ENCODE results near the gene METTL21A.
"Not testable (repeated sequence)": the region's sequence is repeated elsewhere in the genome, so short reads cannot be mapped to it uniquely, and the experiment has no call there.

The METTL21A gene

GRCh38 chr2:207640160-207640559, 15.0 kb upstream of the METTL21A start:
- Histone ChIP-seq H3K4me3 (ENCODE audit: low read length) (no peak overlapping the region), H3K4me1 (ENCODE audit: low read length) (peaks cover 15% of the 10 kb centered on the region), H3K9ac (ENCODE audit: low read length) (no peak overlapping the region), H4K20me1 (ENCODE audit: insufficient read depth, low read length) (no peaks in the 10 kb centered on the region), H2AFZ (ENCODE audit: low read depth, low read length) (no peak overlapping the region), H3K4me2 (ENCODE audit: low read length) (no peak overlapping the region), H3K9me3 (ENCODE audit: insufficient read depth, low read length) (peaks cover 24% of the 10 kb centered on the region; the same call in 1 of the 2 replicates), H3K36me3 (replicated peaks; ENCODE audit: low read depth, low read length) (peaks cover 17% of the 10 kb centered on the region), H3K27me3 (ENCODE audit: low read depth, low read length) (no peaks in the 10 kb centered on the region), H3K79me2 (ENCODE audit: low read length) (no peaks in the 10 kb centered on the region), H3K27ac (ENCODE audit: low read length) (no peak overlapping the region)
- TF ChIP-seq EZH2phosphoT487 (IDR thresholded peaks at IDR 0.05; ENCODE audit: low read depth), result no peak
- no peak for TF ChIP-seq CTCF (IDR thresholded peaks at IDR 0.05; ENCODE audit: low read depth, low read length)

- Histone ChIP-seq H3K9me3 (ENCODE audit: insufficient read depth, low read length) (peaks cover 24% of the 10 kb centered on the region; the same call in 1 of the 2 replicates), H3K4me1 (ENCODE audit: low read length) (peaks cover 15% of the 10 kb centered on the region), H3K36me3 (replicated peaks; ENCODE audit: low read depth, low read length) (peaks cover 17% of the 10 kb centered on the region)
- H3K4me2 ChIP-seq (ENCODE audit: low read length); H3K27me3 ChIP-seq (ENCODE audit: low read depth, low read length); H3K27ac ChIP-seq (ENCODE audit: low read length); H4K20me1 ChIP-seq (ENCODE audit: insufficient read depth, low read length); H2AFZ ChIP-seq (ENCODE audit: low read depth, low read length); H3K9ac ChIP-seq (ENCODE audit: low read length); H3K79me2 ChIP-seq (ENCODE audit: low read length); H3K4me3 ChIP-seq (ENCODE audit: low read length): not testable (repeated sequence)
These were observed 14.1 kb upstream of the METTL21A start for GRCh38 chr2:207639288-207639687.

GRCh38 chr2:207635468-207636200, 10.4 kb upstream of the METTL21A start:
- TF ChIP-seq EZH2phosphoT487 (IDR thresholded peaks at IDR 0.05; ENCODE audit: low read depth) (no peak), CTCF (IDR thresholded peaks at IDR 0.05; ENCODE audit: low read depth, low read length) (no peak)
- no peak overlapping the region for H2AFZ ChIP-seq (ENCODE audit: low read depth, low read length)
- no peak overlapping the region for H3K27ac ChIP-seq (ENCODE audit: low read length)
- H3K4me3 ChIP-seq (ENCODE audit: low read length), result no peak overlapping the region
- no peak overlapping the region for H3K4me2 ChIP-seq (ENCODE audit: low read length)
- peaks cover 32% of the 10 kb centered on the region for H3K4me1 ChIP-seq (ENCODE audit: low read length)
- H3K9me3 ChIP-seq (ENCODE audit: insufficient read depth, low read length), result peaks cover 11% of the 10 kb centered on the region; the same call in 1 of the 2 replicates
- H3K36me3 ChIP-seq (replicated peaks; ENCODE audit: low read depth, low read length), result peaks cover 7% of the 10 kb centered on the region
- H3K9ac ChIP-seq (ENCODE audit: low read length), result no peak overlapping the region
- no peaks in the 10 kb centered on the region for H4K20me1 ChIP-seq (ENCODE audit: insufficient read depth, low read length)
- no peaks in the 10 kb centered on the region for H3K27me3 ChIP-seq (ENCODE audit: low read depth, low read length)
- no peaks in the 10 kb centered on the region for H3K79me2 ChIP-seq (ENCODE audit: low read length)

- TF ChIP-seq EZH2phosphoT487 (IDR thresholded peaks at IDR 0.05; ENCODE audit: low read depth), result no peak
- no peak for TF ChIP-seq CTCF (IDR thresholded peaks at IDR 0.05; ENCODE audit: low read depth, low read length)
- H3K4me1 ChIP-seq (ENCODE audit: low read length), result peaks cover 38% of the 10 kb centered on the region
- H3K9me3 ChIP-seq (ENCODE audit: insufficient read depth, low read length), result no peaks in the 10 kb centered on the region
- no peak overlapping the region for H3K4me3 ChIP-seq (ENCODE audit: low read length)
- no peaks in the 10 kb centered on the region for H4K20me1 ChIP-seq (ENCODE audit: insufficient read depth, low read length)
- peak overlapping the region; percentile 52 for H3K4me2 ChIP-seq (ENCODE audit: low read length)
- peak overlapping the region; percentile 41 for H3K27ac ChIP-seq (ENCODE audit: low read length)
- no peaks in the 10 kb centered on the region for H3K27me3 ChIP-seq (ENCODE audit: low read depth, low read length)
- H3K36me3 ChIP-seq (replicated peaks; ENCODE audit: low read depth, low read length), result no peaks in the 10 kb centered on the region
- H3K9ac ChIP-seq (ENCODE audit: low read length), result 0 out of 2 replicates have a peak overlapping the region, but pooled peaks have one; percentile 21
- no peaks in the 10 kb centered on the region for H3K79me2 ChIP-seq (ENCODE audit: low read length)
- H2AFZ ChIP-seq (ENCODE audit: low read depth, low read length), result no peak overlapping the region
These were observed 8.5 kb upstream of the METTL21A start for GRCh38 chr2:207633686-207634085.
